ENCODE data around the gene CISD3. TPM values are rescaled to one million over a fixed set of nuclear protein-coding genes. Genes with fewer than 3 reads are reported as not detected.

CISD3 gene
- total and polyA plus RNA-seq, 2 of the 8 experiments (the other 6 are each of a cell fraction or from before 2014, with no cell fraction given) = 9.4 to 11.1 TPM

DNA sequence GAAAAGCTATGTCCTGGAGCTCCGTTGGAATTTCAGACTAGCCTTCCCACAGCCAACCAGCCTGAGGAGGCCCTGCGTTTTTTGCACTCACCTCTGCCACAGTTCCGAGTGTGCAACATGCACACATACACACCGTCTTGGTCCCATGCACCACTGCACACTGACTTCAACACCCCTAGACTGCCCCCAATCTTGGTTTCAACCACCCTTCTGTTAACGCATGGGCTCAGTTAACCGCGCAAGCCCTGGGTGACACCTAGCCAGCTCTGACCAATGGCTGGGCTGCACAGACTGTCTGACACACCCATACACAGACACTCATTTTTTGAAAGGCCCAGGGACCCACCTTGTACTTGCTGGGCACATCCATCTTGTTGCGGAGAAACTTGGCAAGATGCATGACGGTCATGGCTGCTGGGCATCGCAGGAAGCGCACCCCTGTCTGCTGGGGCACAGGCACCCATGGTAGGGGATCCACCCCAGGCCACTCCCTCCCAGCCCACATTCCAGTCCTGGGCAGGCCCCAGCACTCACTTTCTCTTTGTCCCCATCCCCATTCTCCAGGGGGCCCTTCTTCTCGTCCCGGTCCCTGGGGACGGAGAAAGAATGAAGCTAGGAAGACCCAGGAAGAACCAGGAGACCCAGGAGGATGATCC lies 8.0 kb downstream of the CISD3 start:
- Histone ChIP-seq H3K27ac (ENCODE audit: low read depth, low read length) (no peak overlapping the region), H3K27me3 (replicated peaks in 1 of 4; ENCODE audit: control insufficient read depth in 3 of 4, extremely low read depth in 1 of 4, insufficient read depth in 3 of 4, low read length in 3 of 4) (no peaks in the 10 kb centered on the region), H3K4ac (replicated peaks; ENCODE audit: insufficient read length, low read depth, low read length) (no peak overlapping the region), H3K4me3 (ENCODE audit: extremely low read depth in 1 of 4, insufficient read depth in 2 of 4, low read depth in 3 of 4, low read length in 4 of 4) (no peak overlapping the region), H4K91ac (replicated peaks; ENCODE audit: insufficient read length, low read length) (no peak overlapping the region), H3K36me3 (ENCODE audit: control insufficient read depth in 2 of 4, insufficient read depth in 4 of 4, low read length in 3 of 4) (peaks cover 2 to 30% (median 17%) of the 10 kb centered on the region in 4 experiments; a peak in 7 of 8 replicates), H2BK20ac (ENCODE audit: low read length) (no peak overlapping the region), H4K8ac (ENCODE audit: extremely low read depth, insufficient read depth, low read length) (no peak overlapping the region), H3K4me1 (replicated peaks in 1 of 4; ENCODE audit: control insufficient read depth in 3 of 4, insufficient read depth in 4 of 4, low read length in 3 of 4) (peaks cover 0 to 14% (median 3%) of the 10 kb centered on the region in 4 experiments; a peak in 5 of 7 replicates), H3K4me2 (ENCODE audit: insufficient read depth in 1 of 2, low read depth in 2 of 2, low read length in 2 of 2) (no peak overlapping the region), H2BK15ac (ENCODE audit: low read length) (no peak overlapping the region), H2BK120ac (replicated peaks; ENCODE audit: low read depth, low read length) (no peak overlapping the region), H3K9ac (replicated peaks in 1 of 4; ENCODE audit: extremely low read depth in 1 of 4, low read depth in 3 of 4, low read length in 3 of 4) (no peak overlapping the region), H3K18ac (ENCODE audit: extremely low read depth, low read length) (no peak overlapping the region), H3K23me2 (ENCODE audit: low read depth, low read length) (no peaks in the 10 kb centered on the region), H3K23ac (ENCODE audit: insufficient read length) (no peak overlapping the region), H3K9me3 (ENCODE audit: insufficient read depth in 2 of 2, low read depth in 1 of 2, low read length in 1 of 2) (no peaks in the 10 kb centered on the region), H2BK12ac (ENCODE audit: low read depth, low read length) (no peak overlapping the region), H3K56ac (replicated peaks; ENCODE audit: insufficient read length, low read depth, low read length) (no peak overlapping the region), H3K79me2 (ENCODE audit: control insufficient read depth in 1 of 2, insufficient read depth in 2 of 2, low read length in 2 of 2) (peaks cover 10 to 41% of the 10 kb centered on the region in 2 experiments), H4K20me1 (replicated peaks in 1 of 2; ENCODE audit: control insufficient read depth in 1 of 2, insufficient read depth in 2 of 2, low read length in 2 of 2) (peaks cover 25 to 57% of the 10 kb centered on the region in 2 experiments), H3K14ac (ENCODE audit: insufficient read length) (no peak overlapping the region), H4K5ac (ENCODE audit: insufficient read length, low read depth, low read length) (no peak overlapping the region), H3K79me1 (ENCODE audit: low read depth, low read length) (peaks cover 19% of the 10 kb centered on the region), H2AFZ (ENCODE audit: low read length) (no peak overlapping the region), H2AK5ac (ENCODE audit: low read depth, low read length) (no peak overlapping the region), H2BK5ac (ENCODE audit: low read depth, low read length) (no peak overlapping the region)
- CTCF ChIA-PET (ENCODE audit: partially characterized antibody) = interaction anchor here (1.0 to 5.4 kb wide), 5 partner anchors 21 to 69 kb away, joined by 4 to 49 read pairs (median 34); partner anchors contain the start of genes EPOP and MLLT6
- WGBS, 2 experiments (ENCODE audit: extremely low coverage in 1 of 2, insufficient coverage in 1 of 2, insufficient read length in 1 of 2, insufficient replicate concordance in 2 of 2, low coverage in 1 of 2, low lambda C conversion rate in 2 of 2, missing lambda C conversion rate in 1 of 2) = 91% methylated on average over 14 of the region's 14 CpGs; no CpG with 5 or more reads in 1 of the 2 experiments
- DNase-seq (ENCODE audit: low read depth in 1 of 2, low spot score in 2 of 2) = no peak
- POLR2A ChIA-PET (ENCODE audit: partially characterized antibody) = interaction anchor here (0.9 to 3.1 kb wide), 3 partner anchors 7 to 62 kb away, joined by 3 to 19 read pairs (median 4); no protein-coding TSS in a partner anchor
- TF ChIP-seq TAF1 (IDR thresholded peaks at IDR 0.05; ENCODE audit: low read depth, low read length) (no peak), KDM1A (IDR thresholded peaks at IDR 0.05; ENCODE audit: borderline replicate concordance, low read length) (no peak), SIN3A (conservative IDR thresholded peaks at IDR 0.05 in 1 of 2, IDR thresholded peaks at IDR 0.05 in 1 of 2; ENCODE audit: low read depth in 1 of 2, low read length in 2 of 2) (no peak), NANOG (IDR thresholded peaks at IDR 0.05; ENCODE audit: insufficient read depth, low read depth, low read length, poor library complexity, severe bottlenecking) (no peak)
- FAIRE-seq = no peak

All from H1 (cell line).